Measurements from ENCODE around the gene DEXI. TPM values are rescaled to one million over a fixed set of nuclear protein-coding genes. Genes with fewer than 3 reads are reported as not detected.

DEXI gene
- total and polyA plus RNA-seq, 9 of the 15 experiments (the other 6 are each of a cell fraction or from before 2014, with no cell fraction given), result 2.9 to 40.1 (median 22.0) TPM

GRCh38 chr16:10957771-10958482 lies 15.7 kb upstream of the DEXI start (continued):
- TF ChIP-seq ZNF318 (IDR thresholded peaks at IDR 0.05; ENCODE audit: borderline replicate concordance in 1 of 2, low read depth in 1 of 2), result 0 out of 4 replicates have a peak, but pooled peaks of 1 of the 2 experiments have one; percentile 43
- TF ChIP-seq ATF1 (CRISPR knock-in tag; IDR thresholded peaks at IDR 0.05), result no peak
- 0 out of 2 replicates have a peak, but pooled peaks have one; percentile 12 for TF ChIP-seq ATF1 (tag; IDR thresholded peaks at IDR 0.05)
- TF ChIP-seq MTA1 (IDR thresholded peaks at IDR 0.05; ENCODE audit: borderline replicate concordance), result peak; percentile 27; the same call in 1 of the 2 replicates
- TF ChIP-seq E2F3 (CRISPR knock-in tag; IDR thresholded peaks at IDR 0.05), result no peak

Data from K562 (cell line).